Choroid plexus epithelial cell (primary cell): ENCODE data around the gene CCNB1IP1.
"Not testable (repeated sequence)": the region's sequence is repeated elsewhere in the genome, so short reads cannot be mapped to it uniquely, and the experiment has no call there.

Experiments used
- DNase-seq: peaks from one replicate; pipeline ENCODE4 v3.0.0-alpha.2; 2010; ENCODE audit warnings: low read depth
- H3K4me3 ChIP-seq: 2 replicates; pipeline ENCODE4 v1.5.1; 2011; ENCODE audit warnings: low read depth, mild to moderate bottlenecking, control low read depth, low read length, moderate library complexity
- CTCF ChIP-seq: conservative IDR thresholded peaks from 2 replicates; pipeline ENCODE4 v1.5.1; 2011; ENCODE audit warnings: low read depth, mild to moderate bottlenecking, control low read depth, inconsistent platforms, low read length, moderate library complexity

CCNB1IP1 gene

DNA sequence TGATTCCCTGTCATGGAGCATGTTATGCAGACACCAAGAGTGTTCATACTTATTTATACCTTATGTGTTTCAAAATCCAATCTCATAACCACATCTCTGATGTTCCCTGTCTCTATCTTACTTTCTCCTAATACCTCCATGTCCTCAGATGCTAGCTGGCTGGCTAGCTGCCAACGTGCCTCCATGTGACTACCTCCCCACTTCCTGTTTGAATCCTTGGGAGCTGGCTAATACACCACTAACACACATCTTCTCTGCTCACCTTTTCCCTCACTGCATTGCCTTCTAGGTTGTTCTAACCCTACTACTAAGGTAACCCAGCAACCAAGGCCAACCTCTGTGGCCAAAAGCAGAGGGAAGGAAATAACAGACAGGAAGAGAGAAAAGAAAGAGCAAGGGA is 54.7 kb downstream of the CCNB1IP1 start:
- peak; percentile 80 for DNase-seq

DNA sequence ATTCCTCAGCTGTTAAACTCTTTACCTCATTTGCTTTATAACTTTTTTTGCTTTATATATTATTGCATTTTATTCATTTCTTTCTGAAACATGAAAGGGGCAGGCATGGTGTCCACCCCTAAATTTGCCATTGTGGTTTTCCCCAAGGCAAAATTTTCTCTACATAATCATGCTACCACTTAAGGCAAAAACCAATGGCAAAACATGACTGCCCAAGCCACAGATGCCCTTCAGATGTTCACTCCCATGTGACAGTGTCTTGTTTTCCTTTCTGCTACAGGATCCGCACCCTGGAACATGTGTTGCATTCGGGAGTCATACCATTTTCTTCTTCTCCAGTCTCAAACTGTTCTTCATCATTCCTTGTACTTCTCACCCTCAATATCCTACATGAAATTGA is 55.7 kb downstream of the CCNB1IP1 start:
- DNase-seq = no peak
- H3K4me3 ChIP-seq = no peak overlapping the region
- TF ChIP-seq CTCF = no peak

More for the DNA sequence above, 54.7 kb downstream of the CCNB1IP1 start:
- no peak for TF ChIP-seq CTCF
- H3K4me3 ChIP-seq = no peak overlapping the region

GRCh38 chr14:20274062-20274461 is 59.0 kb downstream of the CCNB1IP1 start:
- no peak for TF ChIP-seq CTCF
- no peak for DNase-seq
- H3K4me3 ChIP-seq = no peak overlapping the region

DNA sequence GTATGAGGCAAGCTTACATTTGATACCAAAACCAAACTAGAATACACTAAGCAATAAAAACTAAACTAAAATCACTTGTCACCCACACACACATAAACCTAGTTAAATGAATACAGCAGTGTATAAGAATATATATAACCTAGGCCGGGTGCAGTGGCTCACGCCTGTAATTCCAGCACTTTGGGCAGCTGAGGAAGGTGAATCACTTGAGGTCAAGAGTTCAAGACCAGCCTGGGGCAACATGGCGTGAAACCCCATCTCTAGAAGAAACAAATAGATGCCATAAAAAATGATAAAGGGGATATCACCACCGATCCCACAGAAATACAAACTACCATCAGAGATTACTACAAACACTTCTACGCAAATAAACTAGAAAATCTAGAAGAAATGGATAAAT is 68.7 kb downstream of the CCNB1IP1 start:
- DNase-seq, H3K4me3 ChIP-seq: not testable (repeated sequence)

- peak; percentile 18 for DNase-seq
- H3K4me3 ChIP-seq = no peak overlapping the region
- TF ChIP-seq CTCF = no peak
These were observed 70.4 kb downstream of the CCNB1IP1 start for GRCh38 chr14:20262642-20263128.
